K562 (cell line): ENCODE results near the gene VEZF1. TPM values are rescaled to one million over a fixed set of nuclear protein-coding genes. Genes with fewer than 3 reads are reported as not detected.

Experiments
- ARID1B ChIP-seq: fragments of 450-650 bp; IDR thresholded peaks from 2 replicates; pipeline ENCODE4 v1.6.1; 2016; ENCODE audit warnings: antibody characterized with exemption, mild to moderate bottlenecking, inconsistent platforms
- BCL6 ChIP-seq: fragments of 250-450 bp; sonication (Bioruptor Pico); IDR thresholded peaks from 2 replicates; pipeline ENCODE4 v1.4.0; 2020
- BRD9 ChIP-seq: fragments of 450-650 bp; IDR thresholded peaks from 2 replicates; pipeline ENCODE4 v1.6.1; 2018; ENCODE audit warnings: low read depth; ENCODE audit not compliant: partially characterized antibody
- CBFA2T3 ChIP-seq: fragments of 450-650 bp; IDR thresholded peaks from 2 replicates; pipeline ENCODE4 v1.6.1; 2017
- CHD2 ChIP-seq: IDR thresholded peaks from 2 replicates; pipeline ENCODE4 v1.6.1; 2011; ENCODE audit warnings: low read depth, low read length
- EGR1 ChIP-seq: fragments of 450-650 bp; conservative IDR thresholded peaks from 2 replicates; pipeline ENCODE4 v1.6.1; 2017; ENCODE audit warnings: mild to moderate bottlenecking
- ERF ChIP-seq: fragments of 450-650 bp; formaldehyde crosslinking; IDR thresholded peaks from 2 replicates; pipeline ENCODE4 v1.4.0; 2020; ENCODE audit warnings: mild to moderate bottlenecking, mixed read lengths
- HDGF ChIP-seq: fragments of 450-650 bp; IDR thresholded peaks from 2 replicates; pipeline ENCODE4 v1.6.1; 2016
- HNRNPH1 ChIP-seq: fragments of 200-400 bp; formaldehyde crosslinking; optimal IDR thresholded peaks from 2 replicates; pipeline ENCODE3; 2017; ENCODE audit warnings: low read depth, mild to moderate bottlenecking, low read length, moderate library complexity
- HNRNPUL1 ChIP-seq: fragments of 200-400 bp; formaldehyde crosslinking; IDR thresholded peaks from 2 replicates; pipeline ENCODE4 v1.6.1; 2017; ENCODE audit warnings: low read length
- IRF2 ChIP-seq: sonication (generic); formaldehyde crosslinking; IDR thresholded peaks from 2 replicates; pipeline ENCODE4 v1.8.1; 2022; ENCODE audit warnings: mild to moderate bottlenecking, missing genetic modification reagents
- SIN3B ChIP-seq: fragments of 450-650 bp; IDR thresholded peaks from 2 replicates; pipeline ENCODE4 v1.6.1; 2017; ENCODE audit warnings: low read depth, mild to moderate bottlenecking, moderate library complexity
- SLC30A9 ChIP-seq: fragments of 250-450 bp; sonication (Bioruptor Pico); IDR thresholded peaks from 2 replicates; pipeline ENCODE4 v1.8.0; 2022; ENCODE audit warnings: mild to moderate bottlenecking, moderate library complexity
- SNIP1 ChIP-seq: fragments of 450-650 bp; IDR thresholded peaks from 2 replicates; pipeline ENCODE4 v1.7.1; 2017; ENCODE audit warnings: low read depth, mild to moderate bottlenecking
- SOX6 ChIP-seq: fragments of 450-650 bp; IDR thresholded peaks from 2 replicates; pipeline ENCODE4 v1.6.1; 2014; ENCODE audit warnings: mild to moderate bottlenecking
- TGIF2 ChIP-seq: sonication (generic); formaldehyde crosslinking; IDR thresholded peaks from 2 replicates; pipeline ENCODE4 v1.8.1; 2022; ENCODE audit warnings: mild to moderate bottlenecking, missing genetic modification reagents, moderate library complexity
- ZBTB7A ChIP-seq: IDR thresholded peaks from 2 replicates; pipeline ENCODE4 v1.6.1; 2011; ENCODE audit warnings: low read depth, mild to moderate bottlenecking, low read length, moderate library complexity, borderline replicate concordance; ENCODE audit not compliant: control insufficient read depth
- ZNF436 ChIP-seq: fragments of 250-450, 450-650 bp; sonication (Bioruptor Pico); formaldehyde crosslinking; IDR thresholded peaks from 2 replicates; pipeline ENCODE4 v1.7.0; 2020; ENCODE audit warnings: mild to moderate bottlenecking
- ZNF695 ChIP-seq: fragments of 450-650 bp; formaldehyde crosslinking; IDR thresholded peaks from 2 replicates; pipeline ENCODE4 v1.4.0; 2020; ENCODE audit warnings: mild to moderate bottlenecking, moderate library complexity
- polyA plus RNA-seq, 8 experiments: library from polyadenylated mRNA; depleted of rRNA in 4 of 8; stranded (reverse) in 5 of 8; unstranded in 3 of 8; fragments of >200 nt; fragmentation: Nextera tagmentation in 2 of 8; fragmentation: Illumina TruSeq in 1 of 8; extraction: Ambion mirVana in 2 of 8; extraction: Trizol in 1 of 8; gene quantifications; 2 replicates each; pipeline versions ENCODE4 v1.2.1 to v1.2.3, GENCODE V29; 2011 to 2014; ENCODE audit warnings: inconsistent platforms in 1 of 8, missing spikeins in 1 of 8
- total RNA-seq, 7 experiments: library from RNA; depleted of rRNA in 6 of 7; stranded (reverse); fragments of >200 nt in 6 of 7; fragmentation: Illumina TruSeq in 2 of 7; extraction: Trizol in 2 of 7; gene quantifications; 2 replicates each; pipeline versions ENCODE4 v1.2.1 to v1.2.3, GENCODE V29; 2011 to 2021; ENCODE audit warnings: low replicate concordance in 1 of 7
- TF ChIP-seq, protein P1 (sequence below): IDR thresholded peaks from 2 replicates; pipeline ENCODE4 v1.6.1; 2012; ENCODE audit warnings: low read depth, low read length, improper control_type of control experiment, borderline replicate concordance
- TF ChIP-seq, protein P2 (sequence below): sonication (generic); formaldehyde crosslinking; IDR thresholded peaks from 2 replicates; pipeline ENCODE4 v1.8.1; 2023; ENCODE audit warnings: mild to moderate bottlenecking, missing genetic modification reagents
- TF ChIP-seq, protein P3 (sequence below): sonication (generic); formaldehyde crosslinking; IDR thresholded peaks from 2 replicates; pipeline ENCODE4 v1.8.0; 2022; ENCODE audit warnings: missing genetic modification reagents, mild to moderate bottlenecking, moderate library complexity, borderline replicate concordance
- TF ChIP-seq, protein P4 (sequence below), 2 experiments: fragments of 450-650 bp in 1 of 2; sonication (generic) in 1 of 2; formaldehyde crosslinking in 1 of 2; IDR thresholded peaks in 1 of 2; conservative IDR thresholded peaks in 1 of 2; 2 replicates each; pipeline versions ENCODE4 v1.6.1 to v1.8.1; 2016 to 2023; ENCODE audit warnings: mild to moderate bottlenecking in 2 of 2, moderate library complexity in 2 of 2, inconsistent platforms in 1 of 2, missing genetic modification reagents in 1 of 2

The VEZF1 gene
- total and polyA plus RNA-seq, 9 of the 15 experiments (the other 6 are each of a cell fraction or from before 2014, with no cell fraction given) = 9.5 to 33.4 (median 22.1) TPM

DNA sequence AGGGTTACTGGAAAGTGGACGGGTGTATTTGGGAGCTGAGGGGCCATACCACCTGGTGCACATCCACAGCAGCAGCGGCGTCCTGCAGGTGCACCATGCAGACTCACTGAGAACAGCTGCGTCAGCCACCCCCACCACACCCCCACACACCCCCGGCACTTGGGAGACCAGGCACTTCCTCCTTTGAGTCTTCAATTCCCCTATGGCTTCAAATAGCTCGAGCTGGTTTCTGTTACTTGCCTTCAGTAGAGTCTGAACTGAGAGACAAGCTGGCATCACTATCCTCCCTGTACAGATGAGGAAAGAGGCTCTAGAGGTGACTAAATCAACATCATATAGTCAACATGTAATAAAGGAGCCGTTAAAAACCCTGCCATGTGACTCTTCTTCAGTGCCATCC is 48.3 kb downstream of the VEZF1 start (continued):
- TF ChIP-seq, protein P1, sequence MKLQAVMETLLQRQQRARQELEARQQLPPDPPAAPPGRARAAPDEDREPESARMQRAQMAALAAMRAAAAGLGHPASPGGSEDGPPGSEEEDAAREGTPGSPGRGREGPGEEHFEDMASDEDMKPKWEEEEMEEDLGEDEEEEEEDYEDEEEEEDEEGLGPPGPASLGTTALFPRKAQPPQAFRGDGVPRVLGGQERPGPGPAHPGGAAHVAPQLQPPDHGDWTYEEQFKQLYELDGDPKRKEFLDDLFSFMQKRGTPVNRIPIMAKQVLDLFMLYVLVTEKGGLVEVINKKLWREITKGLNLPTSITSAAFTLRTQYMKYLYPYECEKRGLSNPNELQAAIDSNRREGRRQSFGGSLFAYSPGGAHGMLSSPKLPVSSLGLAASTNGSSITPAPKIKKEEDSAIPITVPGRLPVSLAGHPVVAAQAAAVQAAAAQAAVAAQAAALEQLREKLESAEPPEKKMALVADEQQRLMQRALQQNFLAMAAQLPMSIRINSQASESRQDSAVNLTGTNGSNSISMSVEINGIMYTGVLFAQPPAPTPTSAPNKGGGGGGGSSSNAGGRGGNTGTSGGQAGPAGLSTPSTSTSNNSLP = no peak
- TF ChIP-seq, protein P2, sequence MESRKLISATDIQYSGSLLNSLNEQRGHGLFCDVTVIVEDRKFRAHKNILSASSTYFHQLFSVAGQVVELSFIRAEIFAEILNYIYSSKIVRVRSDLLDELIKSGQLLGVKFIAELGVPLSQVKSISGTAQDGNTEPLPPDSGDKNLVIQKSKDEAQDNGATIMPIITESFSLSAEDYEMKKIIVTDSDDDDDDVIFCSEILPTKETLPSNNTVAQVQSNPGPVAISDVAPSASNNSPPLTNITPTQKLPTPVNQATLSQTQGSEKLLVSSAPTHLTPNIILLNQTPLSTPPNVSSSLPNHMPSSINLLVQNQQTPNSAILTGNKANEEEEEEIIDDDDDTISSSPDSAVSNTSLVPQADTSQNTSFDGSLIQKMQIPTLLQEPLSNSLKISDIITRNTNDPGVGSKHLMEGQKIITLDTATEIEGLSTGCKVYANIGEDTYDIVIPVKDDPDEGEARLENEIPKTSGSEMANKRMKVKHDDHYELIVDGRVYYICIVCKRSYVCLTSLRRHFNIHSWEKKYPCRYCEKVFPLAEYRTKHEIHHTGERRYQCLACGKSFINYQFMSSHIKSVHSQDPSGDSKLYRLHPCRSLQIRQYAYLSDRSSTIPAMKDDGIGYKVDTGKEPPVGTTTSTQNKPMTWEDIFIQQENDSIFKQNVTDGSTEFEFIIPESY (CRISPR knock-in tag) = no peak
- no peak for TF ChIP-seq SNIP1
- no peak for TF ChIP-seq SOX6
- TF ChIP-seq SLC30A9 (CRISPR knock-in tag) = no peak
- TF ChIP-seq ZBTB7A = peak; percentile 45; the same call in 1 of the 2 replicates
- no peak for TF ChIP-seq HNRNPH1
- TF ChIP-seq ZNF695 (CRISPR knock-in tag) = no peak
- TF ChIP-seq HDGF = no peak
- no peak for TF ChIP-seq TGIF2 (CRISPR knock-in tag)
- TF ChIP-seq, protein P3, sequence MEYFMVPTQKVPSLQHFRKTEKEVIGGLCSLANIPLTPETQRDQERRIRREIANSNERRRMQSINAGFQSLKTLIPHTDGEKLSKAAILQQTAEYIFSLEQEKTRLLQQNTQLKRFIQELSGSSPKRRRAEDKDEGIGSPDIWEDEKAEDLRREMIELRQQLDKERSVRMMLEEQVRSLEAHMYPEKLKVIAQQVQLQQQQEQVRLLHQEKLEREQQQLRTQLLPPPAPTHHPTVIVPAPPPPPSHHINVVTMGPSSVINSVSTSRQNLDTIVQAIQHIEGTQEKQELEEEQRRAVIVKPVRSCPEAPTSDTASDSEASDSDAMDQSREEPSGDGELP (CRISPR knock-in tag) = peak; percentile 57; the same call in 1 of the 2 replicates
- peak; percentile 35; the same call in 1 of the 2 replicates for TF ChIP-seq CBFA2T3
- no peak for TF ChIP-seq CHD2
- no peak for TF ChIP-seq ERF (CRISPR knock-in tag)
- TF ChIP-seq ARID1B = no peak
- no peak for TF ChIP-seq IRF2
- peak; percentile 79 for TF ChIP-seq EGR1
- no peak for TF ChIP-seq SIN3B
- TF ChIP-seq HNRNPUL1 = no peak
- TF ChIP-seq, protein P4, sequence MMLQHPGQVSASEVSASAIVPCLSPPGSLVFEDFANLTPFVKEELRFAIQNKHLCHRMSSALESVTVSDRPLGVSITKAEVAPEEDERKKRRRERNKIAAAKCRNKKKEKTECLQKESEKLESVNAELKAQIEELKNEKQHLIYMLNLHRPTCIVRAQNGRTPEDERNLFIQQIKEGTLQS (IDR thresholded peaks at IDR 0.05) = no peak
- TF ChIP-seq, protein P4 (CRISPR knock-in tag; conservative IDR thresholded peaks at IDR 0.05) = no peak
- no peak for TF ChIP-seq ZNF436 (CRISPR knock-in tag)
- no peak for TF ChIP-seq BRD9
- no peak for TF ChIP-seq BCL6
